ENCODE data around the gene CCNL1. TPM values are rescaled to one million over a fixed set of nuclear protein-coding genes. Genes with fewer than 3 reads are reported as not detected.

Gene CCNL1
- total and polyA plus RNA-seq, 2 of the 4 experiments (the other 2 are of a cell fraction) = 60.9 to 83.3 TPM

DNA sequence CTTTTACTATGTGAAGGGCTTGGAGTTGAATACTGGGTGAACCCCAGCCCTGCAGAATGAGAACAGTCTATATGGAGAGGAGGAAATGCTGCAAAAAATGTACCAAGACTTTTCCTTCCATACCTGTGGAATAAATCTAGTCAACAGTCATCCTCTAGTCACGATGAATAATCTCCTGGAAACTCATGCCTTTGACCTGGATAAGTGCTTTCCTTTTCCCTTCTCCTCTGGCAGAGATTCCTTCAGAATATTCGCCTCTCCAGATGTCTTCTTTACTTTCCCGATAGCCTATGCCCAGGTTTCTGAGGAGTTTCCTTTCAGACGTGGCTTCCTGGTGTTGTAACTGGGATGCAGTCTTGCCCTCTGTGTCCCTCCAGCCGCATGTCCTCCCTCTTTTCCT lies 28.1 kb downstream of the CCNL1 start:
- peak overlapping the region; percentile 84 for H3K14ac ChIP-seq (replicated peaks; ENCODE audit: low read depth, low read length)
- in situ Hi-C loops (cut with MboI; ENCODE audit: low sequenced_read_pairs) = loop anchor here (10.0 to 25.0 kb wide), 2 partner anchors 987 to 1145 kb away; no protein-coding TSS in a partner anchor
- H3K18ac ChIP-seq (ENCODE audit: low read depth, low read length) = peak overlapping the region; percentile 51; the same call in 1 of the 2 replicates
- no peaks in the 10 kb centered on the region for H3K36me3 ChIP-seq (ENCODE audit: control insufficient read depth, insufficient read depth, low read length)
- WGBS, 2 experiments (ENCODE audit: extremely low coverage in 2 of 2, insufficient read length in 1 of 2) = 80% methylated on average over 2 of the region's 5 CpGs; no CpG with 5 or more reads in 1 of the 2 experiments
- no TSS peak for BruUV-seq (replicated peaks)
- ATAC-seq (ENCODE audit: low read depth) (no peak), DNase-seq (peak; percentile 61)
- no peaks in the 10 kb centered on the region for H3K27me3 ChIP-seq (ENCODE audit: control insufficient read depth, insufficient read depth, low read length)
- peaks cover 0 to 4% of the 10 kb centered on the region in 2 experiments; a peak in 1 of 4 replicates for H3K79me1 ChIP-seq (ENCODE audit: low read depth in 1 of 2, low read length in 2 of 2)
- no peak overlapping the region for H3K4me3 ChIP-seq (ENCODE audit: insufficient read depth, low read depth, low read length)
- peak overlapping the region; percentile 77; the same call in 2 of the 3 replicates for H2BK15ac ChIP-seq (ENCODE audit: low read depth, low read length)
- no peak overlapping the region for H2AK9ac ChIP-seq (replicated peaks; ENCODE audit: low read depth, low read length, poor library complexity)
- H3K27ac ChIP-seq (ENCODE audit: insufficient read depth, low read length) = no peak overlapping the region
- peak overlapping the region; percentile 79; the same call in 1 of the 2 replicates for H2AK5ac ChIP-seq (ENCODE audit: low read depth, low read length)
- peaks cover 42% of the 10 kb centered on the region for H3K4me1 ChIP-seq (ENCODE audit: control insufficient read depth, insufficient read depth, low read length)
- H3K56ac ChIP-seq (ENCODE audit: extremely low read depth, insufficient read depth, low read length) = no peak overlapping the region
- H3K9me1 ChIP-seq (ENCODE audit: insufficient read depth, low read length) = peaks cover 37% of the 10 kb centered on the region
- ChIA-PET CTCF (interaction anchor here (1.4 kb wide), 1 partner anchor 16 kb away, joined by 4 read pairs; no protein-coding TSS in a partner anchor), POLR2A (ENCODE audit: unreplicated experiment) (no interaction called here)
- no peak overlapping the region for H3K9ac ChIP-seq (ENCODE audit: low read depth, low read length)
- H2BK5ac ChIP-seq (ENCODE audit: low read depth, low read length, poor library complexity, severe bottlenecking) = peak overlapping the region; percentile 13
- peak overlapping the region; percentile 65; the same call in 1 of the 2 replicates for H2BK20ac ChIP-seq (ENCODE audit: low read depth, low read length)
- peak overlapping the region; percentile 30 for H4K91ac ChIP-seq (ENCODE audit: insufficient read depth, low read depth, low read length)
- peak overlapping the region; percentile 52 for H2AFZ ChIP-seq (replicated peaks; ENCODE audit: low read length, poor library complexity)
- H4K5ac ChIP-seq (ENCODE audit: low read depth, low read length) = peak overlapping the region; percentile 56; the same call in 1 of the 2 replicates
- H4K8ac ChIP-seq (ENCODE audit: low read depth in 2 of 2, low read length in 2 of 2) = peak overlapping the region in 1 of 2 experiments; percentile 53; a peak in 1 of 4 replicates
- intact Hi-C loops (cut with micrococcal nuclease) = loop anchor here (2.0 to 10.0 kb wide), 2 partner anchors 315 to 747 kb away; no protein-coding TSS in a partner anchor
- H4K20me1 ChIP-seq (ENCODE audit: insufficient read depth, low read length) = no peaks in the 10 kb centered on the region
- peak overlapping the region; percentile 87; the same call in 1 of the 2 replicates for H2BK120ac ChIP-seq (ENCODE audit: low read depth, low read length)
- H3K4me2 ChIP-seq (ENCODE audit: low read depth, low read length) = no peak overlapping the region; the same call in 1 of the 2 replicates
- dilution Hi-C loops (cut with HindIII; ENCODE audit: low sequenced_read_pairs, unreplicated experiment) = no loop called here
- no peaks in the 10 kb centered on the region for H3K9me3 ChIP-seq (ENCODE audit: control insufficient read depth, insufficient read depth, low read length)
- peak overlapping the region; percentile 71; the same call in 1 of the 2 replicates for H3K4ac ChIP-seq (ENCODE audit: low read depth, low read length)
- peak overlapping the region; percentile 37; the same call in 1 of the 2 replicates for H3K23ac ChIP-seq (ENCODE audit: low read depth, low read length)
- TF ChIP-seq FOS (IDR thresholded peaks at IDR 0.05; ENCODE audit: low read depth, low read length) (no peak), CEBPB (IDR thresholded peaks at IDR 0.05; ENCODE audit: low read depth, low read length) (no peak), MAFK (IDR thresholded peaks at IDR 0.05; ENCODE audit: low read depth, low read length) (no peak), MXI1 (IDR thresholded peaks at IDR 0.05; ENCODE audit: borderline replicate concordance, low read depth, low read length) (no peak), SMC3 (IDR thresholded peaks at IDR 0.05; ENCODE audit: low read depth, low read length) (no peak), RFX5 (IDR thresholded peaks at IDR 0.05; ENCODE audit: low read depth, low read length) (no peak), RCOR1 (IDR thresholded peaks at IDR 0.05; ENCODE audit: insufficient replicate concordance, low read length) (no peak), NFE2L2 (IDR thresholded peaks at IDR 0.05; ENCODE audit: low read depth, low read length) (no peak), CHD1 (IDR thresholded peaks at IDR 0.05; ENCODE audit: low read depth, low read length) (no peak), MAZ (IDR thresholded peaks at IDR 0.05; ENCODE audit: borderline replicate concordance, low read depth, low read length) (no peak), POLR2A (IDR thresholded peaks at IDR 0.05; ENCODE audit: low read depth, low read length) (no peak), BHLHE40 (IDR thresholded peaks at IDR 0.05; ENCODE audit: low read depth, low read length) (no peak)
- TF ChIP-seq, protein P1, sequence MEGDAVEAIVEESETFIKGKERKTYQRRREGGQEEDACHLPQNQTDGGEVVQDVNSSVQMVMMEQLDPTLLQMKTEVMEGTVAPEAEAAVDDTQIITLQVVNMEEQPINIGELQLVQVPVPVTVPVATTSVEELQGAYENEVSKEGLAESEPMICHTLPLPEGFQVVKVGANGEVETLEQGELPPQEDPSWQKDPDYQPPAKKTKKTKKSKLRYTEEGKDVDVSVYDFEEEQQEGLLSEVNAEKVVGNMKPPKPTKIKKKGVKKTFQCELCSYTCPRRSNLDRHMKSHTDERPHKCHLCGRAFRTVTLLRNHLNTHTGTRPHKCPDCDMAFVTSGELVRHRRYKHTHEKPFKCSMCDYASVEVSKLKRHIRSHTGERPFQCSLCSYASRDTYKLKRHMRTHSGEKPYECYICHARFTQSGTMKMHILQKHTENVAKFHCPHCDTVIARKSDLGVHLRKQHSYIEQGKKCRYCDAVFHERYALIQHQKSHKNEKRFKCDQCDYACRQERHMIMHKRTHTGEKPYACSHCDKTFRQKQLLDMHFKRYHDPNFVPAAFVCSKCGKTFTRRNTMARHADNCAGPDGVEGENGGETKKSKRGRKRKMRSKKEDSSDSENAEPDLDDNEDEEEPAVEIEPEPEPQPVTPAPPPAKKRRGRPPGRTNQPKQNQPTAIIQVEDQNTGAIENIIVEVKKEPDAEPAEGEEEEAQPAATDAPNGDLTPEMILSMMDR (conservative IDR thresholded peaks at IDR 0.05; ENCODE audit: low read depth, low read length) = no peak
- TF ChIP-seq, protein P2, sequence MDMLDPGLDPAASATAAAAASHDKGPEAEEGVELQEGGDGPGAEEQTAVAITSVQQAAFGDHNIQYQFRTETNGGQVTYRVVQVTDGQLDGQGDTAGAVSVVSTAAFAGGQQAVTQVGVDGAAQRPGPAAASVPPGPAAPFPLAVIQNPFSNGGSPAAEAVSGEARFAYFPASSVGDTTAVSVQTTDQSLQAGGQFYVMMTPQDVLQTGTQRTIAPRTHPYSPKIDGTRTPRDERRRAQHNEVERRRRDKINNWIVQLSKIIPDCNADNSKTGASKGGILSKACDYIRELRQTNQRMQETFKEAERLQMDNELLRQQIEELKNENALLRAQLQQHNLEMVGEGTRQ (IDR thresholded peaks at IDR 0.05; ENCODE audit: low read depth, low read length) = no peak
- TF ChIP-seq, protein P3, sequence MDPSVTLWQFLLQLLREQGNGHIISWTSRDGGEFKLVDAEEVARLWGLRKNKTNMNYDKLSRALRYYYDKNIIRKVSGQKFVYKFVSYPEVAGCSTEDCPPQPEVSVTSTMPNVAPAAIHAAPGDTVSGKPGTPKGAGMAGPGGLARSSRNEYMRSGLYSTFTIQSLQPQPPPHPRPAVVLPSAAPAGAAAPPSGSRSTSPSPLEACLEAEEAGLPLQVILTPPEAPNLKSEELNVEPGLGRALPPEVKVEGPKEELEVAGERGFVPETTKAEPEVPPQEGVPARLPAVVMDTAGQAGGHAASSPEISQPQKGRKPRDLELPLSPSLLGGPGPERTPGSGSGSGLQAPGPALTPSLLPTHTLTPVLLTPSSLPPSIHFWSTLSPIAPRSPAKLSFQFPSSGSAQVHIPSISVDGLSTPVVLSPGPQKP (IDR thresholded peaks at IDR 0.05; ENCODE audit: borderline replicate concordance, low read depth, low read length) = no peak

Measured in IMR-90 (cell line).